Uterus (tissue), 2 donors: ENCODE data around the gene ADAM23.

Source experiments
- POLR2A ChIP-seq, 2 donors: fragments of 450-650 bp; IDR thresholded peaks; one replicate each; pipeline ENCODE4 v1.6.1; 2016; ENCODE audit warnings: antibody characterized with exemption in 2 of 2, mild to moderate bottlenecking in 1 of 2, moderate library complexity in 1 of 2
- TF ChIP-seq, protein P1 (sequence below), 4 experiments: fragments of 200-600 bp in 2 of 4; fragments of 450-650 bp in 2 of 4; sonication (generic) in 2 of 4; IDR thresholded peaks; one replicate each; pipeline ENCODE4 v1.5.1; 2016 to 2019; ENCODE audit warnings: antibody characterized with exemption in 4 of 4, mild to moderate bottlenecking in 2 of 4, moderate library complexity in 1 of 4

DNA sequence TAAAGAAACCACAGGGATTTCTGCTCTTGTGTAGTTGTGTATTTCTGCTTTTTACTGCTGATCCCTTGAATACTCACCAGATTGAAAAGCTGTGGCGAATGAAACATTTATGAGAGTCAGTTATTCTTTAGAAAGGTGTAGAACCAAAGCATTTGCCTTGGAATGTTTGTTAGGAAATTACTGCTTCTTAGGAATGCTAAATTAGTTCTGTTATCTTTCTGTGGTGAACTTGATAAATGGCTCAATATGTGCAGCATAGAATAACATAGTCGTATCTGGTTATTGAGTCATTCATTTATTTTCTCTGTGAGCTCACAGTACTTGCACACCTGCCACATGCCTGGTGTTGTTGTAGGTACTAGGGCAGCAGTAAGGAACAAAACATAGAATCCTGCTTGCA is 142.0 kb downstream of the ADAM23 start:
- TF ChIP-seq, protein P1, sequence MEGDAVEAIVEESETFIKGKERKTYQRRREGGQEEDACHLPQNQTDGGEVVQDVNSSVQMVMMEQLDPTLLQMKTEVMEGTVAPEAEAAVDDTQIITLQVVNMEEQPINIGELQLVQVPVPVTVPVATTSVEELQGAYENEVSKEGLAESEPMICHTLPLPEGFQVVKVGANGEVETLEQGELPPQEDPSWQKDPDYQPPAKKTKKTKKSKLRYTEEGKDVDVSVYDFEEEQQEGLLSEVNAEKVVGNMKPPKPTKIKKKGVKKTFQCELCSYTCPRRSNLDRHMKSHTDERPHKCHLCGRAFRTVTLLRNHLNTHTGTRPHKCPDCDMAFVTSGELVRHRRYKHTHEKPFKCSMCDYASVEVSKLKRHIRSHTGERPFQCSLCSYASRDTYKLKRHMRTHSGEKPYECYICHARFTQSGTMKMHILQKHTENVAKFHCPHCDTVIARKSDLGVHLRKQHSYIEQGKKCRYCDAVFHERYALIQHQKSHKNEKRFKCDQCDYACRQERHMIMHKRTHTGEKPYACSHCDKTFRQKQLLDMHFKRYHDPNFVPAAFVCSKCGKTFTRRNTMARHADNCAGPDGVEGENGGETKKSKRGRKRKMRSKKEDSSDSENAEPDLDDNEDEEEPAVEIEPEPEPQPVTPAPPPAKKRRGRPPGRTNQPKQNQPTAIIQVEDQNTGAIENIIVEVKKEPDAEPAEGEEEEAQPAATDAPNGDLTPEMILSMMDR (IDR thresholded peaks at IDR 0.05), result no peak
- TF ChIP-seq POLR2A (IDR thresholded peaks at IDR 0.05), result no peak
